IMR-90 (cell line): ENCODE data around the gene CDKN2B-AS1. TPM values are rescaled to one million over a fixed set of nuclear protein-coding genes. Genes with fewer than 3 reads are reported as not detected.

Experiments used
- ATAC-seq: fragments of 200-7000 bp; cut with Tn5 transposase; 2 replicates; pipeline ENCODE4 v1.9.1; 2020; ENCODE audit warnings: low read depth, mild to moderate bottlenecking, moderate library complexity
- BruUV-seq: library from RNA; stranded (reverse); fragments of 400-500 nt; replicated peaks from 2 replicates; lab custom pipeline; 2021; lab: Mats Ljungman, UMichigan
- CTCF ChIA-PET: fragments of 300-600 bp; formaldehyde crosslinking; extraction: SDS; loops from one replicate; lab custom pipeline; 2021; ENCODE audit warnings: antibody characterized with exemption; lab: Yijun Ruan, JAX
- POLR2A ChIA-PET: fragments of 300-600 bp; sonication (Branson Sonifier 250); formaldehyde crosslinking; loops from one replicate; lab custom pipeline; 2022; ENCODE audit warnings: antibody characterized with exemption; ENCODE audit not compliant: unreplicated experiment; lab: Charles Lee
- DNase-seq: peaks from one replicate; pipeline ENCODE4 v3.0.0; 2013
- H2AFZ ChIP-seq: replicated peaks from 2 replicates; pipeline ENCODE3; 2013; ENCODE audit warnings: low read length, mild to moderate bottlenecking; ENCODE audit not compliant: poor library complexity
- H2AK5ac ChIP-seq: 2 replicates; pipeline ENCODE4 v1.6.1; 2013; ENCODE audit warnings: low read depth, low read length, inconsistent platforms
- H2AK9ac ChIP-seq: replicated peaks from 2 replicates; pipeline ENCODE3; 2013; ENCODE audit warnings: mild to moderate bottlenecking, low read depth, low read length, moderate library complexity; ENCODE audit not compliant: poor library complexity
- H2BK120ac ChIP-seq: 2 replicates; pipeline ENCODE4 v1.6.1; 2013; ENCODE audit warnings: low read depth, low read length, inconsistent platforms
- H2BK15ac ChIP-seq: 3 replicates; pipeline ENCODE4 v1.6.1; 2013; ENCODE audit warnings: low read depth, low read length, inconsistent platforms
- H2BK20ac ChIP-seq: 2 replicates; pipeline ENCODE4 v1.6.1; 2013; ENCODE audit warnings: low read depth, mild to moderate bottlenecking, inconsistent platforms, low read length, moderate library complexity
- H2BK5ac ChIP-seq: 2 replicates; pipeline ENCODE4 v1.6.1; 2013; ENCODE audit warnings: mild to moderate bottlenecking, low read depth, low read length, inconsistent platforms; ENCODE audit not compliant: poor library complexity, severe bottlenecking
- H3K14ac ChIP-seq: replicated peaks from 2 replicates; pipeline ENCODE4 v1.6.1; 2013; ENCODE audit warnings: low read depth, low read length, inconsistent platforms
- H3K18ac ChIP-seq: 2 replicates; pipeline ENCODE4 v1.6.1; 2013; ENCODE audit warnings: low read depth, low read length, control low read depth
- H3K23ac ChIP-seq: 2 replicates; pipeline ENCODE4 v1.6.1; 2013; ENCODE audit warnings: low read depth, low read length, inconsistent platforms
- H3K27ac ChIP-seq: 2 replicates; pipeline ENCODE4 v1.5.1; 2013; ENCODE audit warnings: mild to moderate bottlenecking, control low read depth, low read length; ENCODE audit not compliant: insufficient read depth
- H3K27me3 ChIP-seq: 2 replicates; pipeline ENCODE4 v1.6.1; 2013; ENCODE audit warnings: low read length; ENCODE audit not compliant: control insufficient read depth, insufficient read depth
- H3K36me3 ChIP-seq: 2 replicates; pipeline ENCODE4 v1.6.1; 2013; ENCODE audit warnings: low read length, mixed read lengths; ENCODE audit not compliant: control insufficient read depth, insufficient read depth
- H3K4ac ChIP-seq: 2 replicates; pipeline ENCODE4 v1.6.1; 2013; ENCODE audit warnings: low read depth, low read length, inconsistent platforms
- H3K4me1 ChIP-seq: 2 replicates; pipeline ENCODE4 v1.6.1; 2013; ENCODE audit warnings: low read length, mixed read lengths; ENCODE audit not compliant: control insufficient read depth, insufficient read depth
- H3K4me2 ChIP-seq: 2 replicates; pipeline ENCODE4 v1.6.1; 2013; ENCODE audit warnings: low read depth, mild to moderate bottlenecking, control low read depth, low read length, moderate library complexity
- H3K4me3 ChIP-seq: 2 replicates; pipeline ENCODE4 v1.5.1; 2013; ENCODE audit warnings: low read depth, mild to moderate bottlenecking, control low read depth, low read length, moderate library complexity; ENCODE audit not compliant: insufficient read depth
- H3K56ac ChIP-seq: 2 replicates; pipeline ENCODE4 v1.6.1; 2013; ENCODE audit warnings: low read length, inconsistent platforms; ENCODE audit not compliant: insufficient read depth; ENCODE audit errors: extremely low read depth
- H3K79me1 ChIP-seq, 2 experiments: 2 replicates each; pipeline ENCODE4 v1.6.1; 2013; ENCODE audit warnings: low read length in 2 of 2, inconsistent platforms in 1 of 2, low read depth in 1 of 2
- H3K9ac ChIP-seq: 2 replicates; pipeline ENCODE4 v1.6.1; 2013; ENCODE audit warnings: low read depth, low read length, control low read depth
- H3K9me1 ChIP-seq: 2 replicates; pipeline ENCODE4 v1.6.1; 2013; ENCODE audit warnings: low read length, inconsistent platforms; ENCODE audit not compliant: insufficient read depth
- H3K9me3 ChIP-seq: 2 replicates; pipeline ENCODE4 v1.6.1; 2013; ENCODE audit warnings: low read length; ENCODE audit not compliant: control insufficient read depth, insufficient read depth
- H4K20me1 ChIP-seq: 2 replicates; pipeline ENCODE4 v1.6.1; 2013; ENCODE audit warnings: low read length, inconsistent platforms; ENCODE audit not compliant: insufficient read depth
- H4K5ac ChIP-seq: 2 replicates; pipeline ENCODE4 v1.6.1; 2013; ENCODE audit warnings: mild to moderate bottlenecking, low read depth, low read length, control low read depth
- H4K8ac ChIP-seq, 2 experiments: 2 replicates each; pipeline ENCODE4 v1.6.1; 2013; ENCODE audit warnings: low read depth in 2 of 2, low read length in 2 of 2, control low read depth in 1 of 2, inconsistent platforms in 1 of 2
- H4K91ac ChIP-seq: 2 replicates; pipeline ENCODE4 v1.6.1; 2013; ENCODE audit warnings: low read depth, low read length, inconsistent platforms; ENCODE audit not compliant: insufficient read depth
- BHLHE40 ChIP-seq: fragments of 150-350 bp; IDR thresholded peaks from 2 replicates; pipeline ENCODE4 v1.6.1; 2016; ENCODE audit warnings: mild to moderate bottlenecking, low read depth, low read length
- CEBPB ChIP-seq: IDR thresholded peaks from 2 replicates; pipeline ENCODE4 v1.6.1; 2012; ENCODE audit warnings: low read depth, low read length, improper control_type of control experiment
- CHD1 ChIP-seq: IDR thresholded peaks from 2 replicates; pipeline ENCODE4 v1.6.1; 2012; ENCODE audit warnings: low read depth, low read length, improper control_type of control experiment
- CTCF ChIP-seq: conservative IDR thresholded peaks from 2 replicates; pipeline ENCODE4 v1.5.1; 2012; ENCODE audit warnings: mild to moderate bottlenecking, low read depth, low read length, improper control_type of control experiment
- ELK1 ChIP-seq: fragments of 150-350 bp; IDR thresholded peaks from 2 replicates; pipeline ENCODE4 v1.6.1; 2016; ENCODE audit warnings: low read depth, mild to moderate bottlenecking, low read length, moderate library complexity, borderline replicate concordance
- FOS ChIP-seq: fragments of 150-350 bp; IDR thresholded peaks from 2 replicates; pipeline ENCODE4 v1.6.1; 2016; ENCODE audit warnings: low read depth, low read length
- MAFK ChIP-seq: IDR thresholded peaks from 2 replicates; pipeline ENCODE4 v1.6.1; 2012; ENCODE audit warnings: low read depth, low read length, improper control_type of control experiment
- MAZ ChIP-seq: IDR thresholded peaks from 2 replicates; pipeline ENCODE4 v1.6.1; 2012; ENCODE audit warnings: low read depth, mild to moderate bottlenecking, low read length, improper control_type of control experiment, moderate library complexity, borderline replicate concordance
- MXI1 ChIP-seq: IDR thresholded peaks from 2 replicates; pipeline ENCODE4 v1.6.1; 2012; ENCODE audit warnings: low read depth, mild to moderate bottlenecking, low read length, moderate library complexity, borderline replicate concordance
- NFE2L2 ChIP-seq: fragments of 150-350 bp; IDR thresholded peaks from 2 replicates; pipeline ENCODE4 v1.6.1; 2016; ENCODE audit warnings: low read depth, mild to moderate bottlenecking, low read length
- POLR2A ChIP-seq: IDR thresholded peaks from 2 replicates; pipeline ENCODE4 v1.6.1; 2012; ENCODE audit warnings: mild to moderate bottlenecking, low read depth, low read length
- RAD21 ChIP-seq: IDR thresholded peaks from 2 replicates; pipeline ENCODE4 v1.6.1; 2012; ENCODE audit warnings: low read length, improper control_type of control experiment
- RCOR1 ChIP-seq: IDR thresholded peaks from 2 replicates; pipeline ENCODE4 v1.6.1; 2012; ENCODE audit warnings: mild to moderate bottlenecking, low read length, improper control_type of control experiment; ENCODE audit not compliant: insufficient replicate concordance
- RFX5 ChIP-seq: IDR thresholded peaks from 2 replicates; pipeline ENCODE4 v1.8.0; 2012; ENCODE audit warnings: low read depth, mild to moderate bottlenecking, low read length, moderate library complexity
- SMC3 ChIP-seq: fragments of 150-350 bp; IDR thresholded peaks from 2 replicates; pipeline ENCODE4 v1.6.1; 2016; ENCODE audit warnings: low read depth, mild to moderate bottlenecking, antibody characterized with exemption, low read length, moderate library complexity
- USF2 ChIP-seq: fragments of 150-350 bp; IDR thresholded peaks from 2 replicates; pipeline ENCODE4 v1.6.1; 2017; ENCODE audit warnings: mild to moderate bottlenecking, antibody characterized with exemption, low read length, low read depth
- WGBS, 2 experiments: methylation state at CpG; one replicate each; pipeline versions ENCODE4 v1.1.5 to v1.1.7; 2013; ENCODE audit warnings: missing lambda C conversion rate in 2 of 2; ENCODE audit not compliant: insufficient read length in 1 of 2; ENCODE audit errors: extremely low coverage in 2 of 2; 5-methylcytosine and 5-hydroxymethylcytosine counted together
- dilution Hi-C: fragments of 300-500 bp; cut with HindIII; formaldehyde crosslinking; loops from one replicate; pipeline ENCODE4 v1.14.3; 2018; ENCODE audit warnings: low sequenced_read_pairs; ENCODE audit not compliant: unreplicated experiment
- in situ Hi-C: fragments of 300-500 bp; cut with MboI; formaldehyde crosslinking; loops from 3 replicates; pipeline ENCODE4 v1.14.3; 2019; ENCODE audit warnings: low sequenced_read_pairs, inconsistent platforms, mixed read lengths
- intact Hi-C: fragments of 100-400 bp; cut with micrococcal nuclease; formaldehyde crosslinking; loops from 2 replicates; pipeline ENCODE4 v1.10.0; 2022
- polyA plus RNA-seq, 3 experiments: library from polyadenylated mRNA; depleted of rRNA; stranded (reverse); fragments of >200 nt; gene quantifications; 2 replicates each; pipeline ENCODE4 v1.2.3, GENCODE V29; 2012; ENCODE audit warnings: low replicate concordance in 1 of 3
- total RNA-seq: library from RNA; depleted of rRNA; stranded (reverse); fragments of >200 nt; gene quantifications from 2 replicates; pipeline ENCODE4 v1.2.3, GENCODE V29; 2012

CDKN2B-AS1 gene
- total and polyA plus RNA-seq, 2 of the 4 experiments (the other 2 are of a cell fraction): 1.0 to 1.1 TPM

- Histone ChIP-seq H3K4me3 (no peak overlapping the region), H3K23ac (no peak overlapping the region), H4K20me1 (no peaks in the 10 kb centered on the region), H2AK9ac (no peak overlapping the region), H3K9me3 (no peaks in the 10 kb centered on the region), H2AFZ (no peak overlapping the region), H2BK20ac (no peak overlapping the region), H4K91ac (no peak overlapping the region), H3K14ac (no peak overlapping the region), H2AK5ac (no peak overlapping the region), H2BK120ac (no peak overlapping the region), H3K36me3 (no peaks in the 10 kb centered on the region), H3K9me1 (no peaks in the 10 kb centered on the region), H3K27me3 (no peaks in the 10 kb centered on the region; the same call in 1 of the 2 replicates), H3K79me1 (no peaks in the 10 kb centered on the region), H3K27ac (no peak overlapping the region), H2BK15ac (no peak overlapping the region), H3K18ac (no peak overlapping the region), H3K9ac (no peak overlapping the region), H3K56ac (no peak overlapping the region), H3K4me1 (no peaks in the 10 kb centered on the region), H4K8ac (no peak overlapping the region), H3K4me2 (no peak overlapping the region), H4K5ac (no peak overlapping the region), H2BK5ac (no peak overlapping the region), H3K4ac (no peak overlapping the region)
- ChIA-PET POLR2A (no interaction called here), CTCF (no interaction called here)
- in situ Hi-C loops (no loop called here), intact Hi-C loops (no loop called here), dilution Hi-C loops (no loop called here)
- DNase-seq (no peak), ATAC-seq (no peak)
- BruUV-seq: no TSS peak
- TF ChIP-seq MAZ (no peak), CTCF (no peak), FOS (no peak), ELK1 (no peak), USF2 (no peak), BHLHE40 (no peak), MAFK (no peak), NFE2L2 (no peak), SMC3 (no peak), RCOR1 (no peak), RAD21 (no peak), CHD1 (no peak), MXI1 (no peak), CEBPB (no peak), RFX5 (no peak), POLR2A (no peak)
- no CpG with 5 or more reads among the region's 1 CpG for WGBS, 2 experiments
These were observed 78.8 kb downstream of the CDKN2B-AS1 start for GRCh38 chr9:22073349-22073748.
